WERI-Rb-1 (cell line): ENCODE measurements around the gene ZC3H7B.
"Not testable (repeated sequence)": the region's sequence is repeated elsewhere in the genome, so short reads cannot be mapped to it uniquely, and the experiment has no call there.

Experiments
- DNase-seq: peaks from one replicate; pipeline ENCODE4 v3.0.0-alpha.2; 2020
- H3K27ac ChIP-seq: fragments of 250-450 bp; sonication (Bioruptor Pico); 2 replicates; pipeline ENCODE4 v1.5.1; 2020; ENCODE audit warnings: mild to moderate bottlenecking, moderate library complexity
- H3K27me3 ChIP-seq: fragments of 250-450 bp; sonication (Bioruptor Pico); 2 replicates; pipeline ENCODE4 v1.5.1; 2021; ENCODE audit warnings: mild to moderate bottlenecking, low read depth, moderate library complexity; ENCODE audit not compliant: insufficient read depth, severe bottlenecking
- H3K36me3 ChIP-seq: fragments of 250-450 bp; sonication (Bioruptor Pico); 2 replicates; pipeline ENCODE4 v1.5.1; 2020; ENCODE audit warnings: mild to moderate bottlenecking, moderate library complexity
- H3K4me3 ChIP-seq: 2 replicates; pipeline ENCODE4 v1.5.1; 2011; ENCODE audit warnings: low read depth, mild to moderate bottlenecking, control low read depth, low read length
- H3K9me3 ChIP-seq: fragments of 250-450 bp; sonication (Bioruptor Pico); 2 replicates; pipeline ENCODE4 v1.5.1; 2021; ENCODE audit warnings: mild to moderate bottlenecking, moderate library complexity; ENCODE audit not compliant: severe bottlenecking
- TF ChIP-seq, protein P1 (sequence below): IDR thresholded peaks from 2 replicates; pipeline ENCODE4 v1.5.1; 2011; ENCODE audit warnings: low read depth, mild to moderate bottlenecking, control low read depth, inconsistent platforms, low read length

The ZC3H7B gene

DNA sequence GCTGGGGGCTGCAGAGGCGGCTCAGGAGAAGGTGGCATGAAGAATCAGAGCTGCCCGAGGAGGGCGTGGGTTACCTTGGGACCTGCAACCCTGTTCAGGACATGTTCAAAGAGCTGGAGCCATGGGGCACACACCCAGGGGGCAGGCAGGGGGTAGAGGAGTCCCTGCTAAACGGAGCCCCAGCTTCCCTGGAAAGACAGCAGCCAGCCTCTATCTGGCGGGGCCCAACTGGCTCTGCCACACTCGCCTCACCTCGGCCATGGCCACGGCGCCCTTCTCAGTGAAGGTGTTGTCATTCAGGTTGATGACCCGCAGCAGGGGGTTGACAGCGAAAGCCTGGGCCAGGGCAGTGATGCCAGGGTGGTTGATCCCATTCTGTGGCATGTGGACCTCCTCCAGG is 43.6 kb upstream of the ZC3H7B start:
- DNase-seq: no peak
- TF ChIP-seq, protein P1, sequence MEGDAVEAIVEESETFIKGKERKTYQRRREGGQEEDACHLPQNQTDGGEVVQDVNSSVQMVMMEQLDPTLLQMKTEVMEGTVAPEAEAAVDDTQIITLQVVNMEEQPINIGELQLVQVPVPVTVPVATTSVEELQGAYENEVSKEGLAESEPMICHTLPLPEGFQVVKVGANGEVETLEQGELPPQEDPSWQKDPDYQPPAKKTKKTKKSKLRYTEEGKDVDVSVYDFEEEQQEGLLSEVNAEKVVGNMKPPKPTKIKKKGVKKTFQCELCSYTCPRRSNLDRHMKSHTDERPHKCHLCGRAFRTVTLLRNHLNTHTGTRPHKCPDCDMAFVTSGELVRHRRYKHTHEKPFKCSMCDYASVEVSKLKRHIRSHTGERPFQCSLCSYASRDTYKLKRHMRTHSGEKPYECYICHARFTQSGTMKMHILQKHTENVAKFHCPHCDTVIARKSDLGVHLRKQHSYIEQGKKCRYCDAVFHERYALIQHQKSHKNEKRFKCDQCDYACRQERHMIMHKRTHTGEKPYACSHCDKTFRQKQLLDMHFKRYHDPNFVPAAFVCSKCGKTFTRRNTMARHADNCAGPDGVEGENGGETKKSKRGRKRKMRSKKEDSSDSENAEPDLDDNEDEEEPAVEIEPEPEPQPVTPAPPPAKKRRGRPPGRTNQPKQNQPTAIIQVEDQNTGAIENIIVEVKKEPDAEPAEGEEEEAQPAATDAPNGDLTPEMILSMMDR: no peak
- H3K9me3 ChIP-seq: no peaks in the 10 kb centered on the region
- H3K27ac ChIP-seq: no peak overlapping the region
- peaks cover 95% of the 10 kb centered on the region for H3K36me3 ChIP-seq
- no peaks in the 10 kb centered on the region for H3K27me3 ChIP-seq
- no peak overlapping the region for H3K4me3 ChIP-seq

DNA sequence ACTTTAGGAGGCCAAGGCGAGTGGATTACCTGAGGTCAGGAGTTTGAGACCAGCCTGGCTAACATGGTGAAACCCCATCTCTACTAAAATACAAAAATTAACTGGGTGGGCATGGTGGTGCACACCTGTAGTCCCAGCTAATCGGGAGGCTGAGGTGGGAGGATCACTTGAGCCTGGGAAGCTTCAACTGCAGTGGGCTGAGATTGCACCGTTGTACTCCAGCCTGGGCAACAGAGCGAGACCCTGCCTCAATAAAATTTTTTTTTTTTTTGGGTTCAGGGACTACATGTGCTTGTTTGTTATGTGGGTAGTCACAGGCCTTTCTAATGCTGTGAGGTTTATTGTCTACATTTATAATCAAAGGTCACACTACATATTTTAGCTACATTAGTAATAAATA is 41.6 kb upstream of the ZC3H7B start:
- peaks cover 95% of the 10 kb centered on the region for H3K36me3 ChIP-seq
- not testable (repeated sequence) for H3K9me3 ChIP-seq, H3K4me3 ChIP-seq, H3K27ac ChIP-seq, H3K27me3 ChIP-seq, DNase-seq

DNA sequence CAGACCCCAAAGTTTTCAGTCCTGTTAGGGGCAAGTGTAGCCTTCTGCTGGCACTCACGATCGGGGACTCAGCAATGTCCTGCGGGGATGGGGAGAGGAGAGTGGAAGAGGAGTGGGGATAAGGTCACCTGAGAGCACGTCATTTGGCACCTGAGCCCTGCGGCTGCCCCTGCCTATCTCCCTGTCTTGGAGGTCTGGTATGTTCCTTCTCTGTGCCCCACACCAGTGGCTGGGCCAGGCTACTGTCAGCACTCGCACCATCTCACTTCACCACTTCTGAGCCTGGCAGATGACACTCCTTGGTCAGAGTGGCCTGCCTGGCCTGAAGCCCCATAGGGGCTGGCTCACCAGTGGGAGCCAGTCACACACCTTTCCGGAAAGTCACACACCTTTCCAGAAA is 40.5 kb upstream of the ZC3H7B start:
- Histone ChIP-seq H3K27me3 (no peaks in the 10 kb centered on the region), H3K27ac (no peak overlapping the region), H3K36me3 (peaks cover 97% of the 10 kb centered on the region), H3K9me3 (no peaks in the 10 kb centered on the region), H3K4me3 (no peak overlapping the region)
- TF ChIP-seq, protein P1: no peak
- DNase-seq: no peak

DNA sequence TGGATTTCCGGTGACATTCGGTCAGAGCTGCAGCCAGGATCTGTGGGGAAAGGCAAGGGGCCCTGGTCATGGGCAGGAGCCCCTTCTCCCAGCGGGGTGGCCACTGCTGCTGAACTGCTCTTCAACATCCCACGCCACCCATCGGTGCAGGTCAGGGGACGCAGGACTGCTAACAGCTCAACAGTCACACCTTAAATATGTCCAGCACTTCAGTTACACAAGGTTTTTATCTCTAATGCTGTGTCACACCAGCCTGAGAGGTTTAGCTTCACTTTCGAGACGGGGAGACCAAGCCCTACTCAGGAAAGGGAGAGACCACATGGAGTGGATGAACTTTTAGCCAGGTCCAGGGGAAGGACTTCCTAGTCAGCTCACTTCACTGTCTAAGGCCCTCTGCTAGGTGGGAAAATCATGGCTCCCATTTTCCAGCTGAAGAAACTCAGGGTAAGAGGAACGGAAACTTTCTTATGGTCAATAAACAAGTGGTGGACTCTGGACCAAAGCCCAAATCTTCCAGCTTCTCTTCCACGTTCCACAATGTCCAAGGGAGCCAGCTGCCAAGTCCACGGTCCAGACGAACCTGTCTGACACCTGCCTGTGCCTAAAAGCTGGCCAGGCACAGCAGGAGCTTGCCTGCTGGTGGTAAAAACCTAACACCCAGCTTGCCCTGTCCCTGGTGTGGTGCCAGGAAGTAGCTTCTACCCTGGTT is 39.6 kb upstream of the ZC3H7B start:
- Histone ChIP-seq H3K27me3 (no peaks in the 10 kb centered on the region), H3K27ac (no peak overlapping the region), H3K4me3 (no peak overlapping the region), H3K36me3 (peaks cover 95% of the 10 kb centered on the region), H3K9me3 (no peaks in the 10 kb centered on the region)
- TF ChIP-seq, protein P1: no peak
- DNase-seq: no peak

DNA sequence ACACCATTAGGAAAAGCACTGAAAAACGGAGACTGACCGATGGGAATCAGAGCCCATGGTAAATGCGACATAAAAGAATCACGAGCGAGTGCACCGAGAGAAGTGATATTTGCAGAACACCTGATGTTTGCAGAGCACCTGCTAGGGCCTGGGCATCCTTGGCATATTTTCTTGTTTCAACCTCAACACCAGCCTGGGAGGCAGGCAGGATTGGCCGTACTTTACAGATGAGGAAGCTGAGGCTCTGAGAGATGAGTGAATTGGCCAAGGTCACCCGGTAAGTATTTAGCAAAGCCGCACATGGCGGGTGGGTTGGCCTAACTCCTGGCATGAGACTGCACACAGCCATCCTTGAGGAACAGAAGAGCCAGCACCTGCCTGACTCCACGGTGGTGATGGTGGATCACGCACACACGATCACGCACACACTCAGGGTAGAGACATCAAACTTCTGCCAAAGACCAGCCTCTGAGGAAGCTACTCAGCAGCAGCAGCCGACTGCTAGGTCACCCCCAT is 39.0 kb upstream of the ZC3H7B start:
- TF ChIP-seq, protein P1: no peak
- Histone ChIP-seq H3K27ac (no peak overlapping the region), H3K4me3 (no peak overlapping the region), H3K36me3 (peaks cover 94% of the 10 kb centered on the region), H3K27me3 (no peaks in the 10 kb centered on the region), H3K9me3 (no peaks in the 10 kb centered on the region)
- no peak for DNase-seq

DNA sequence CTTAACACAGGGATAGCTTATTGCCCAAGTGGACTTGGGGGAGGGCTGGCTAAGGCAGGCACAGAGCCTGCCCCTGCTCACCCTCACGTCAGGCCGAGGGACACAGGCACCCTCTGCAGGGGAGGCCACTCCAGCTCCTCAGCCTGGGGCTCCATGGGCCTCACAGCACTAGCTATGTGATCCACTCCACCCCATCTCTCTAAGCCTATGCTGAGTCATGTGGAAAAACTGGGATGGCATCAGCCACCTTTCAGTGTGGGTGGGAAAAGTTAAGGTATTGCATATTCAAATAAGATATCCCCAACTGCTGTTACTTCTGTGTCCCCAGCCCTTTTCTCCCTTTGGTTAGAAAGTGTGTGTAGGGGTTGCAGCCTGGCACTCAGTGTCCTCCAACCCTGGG is 37.6 kb upstream of the ZC3H7B start:
- H3K9me3 ChIP-seq: no peaks in the 10 kb centered on the region
- DNase-seq: no peak

More for the DNA sequence above, 37.6 kb upstream of the ZC3H7B start:
- H3K27me3 ChIP-seq: no peaks in the 10 kb centered on the region
- H3K4me3 ChIP-seq: no peak overlapping the region
- H3K36me3 ChIP-seq: peaks cover 94% of the 10 kb centered on the region
- TF ChIP-seq, protein P1: no peak
- H3K27ac ChIP-seq: no peak overlapping the region
